ENCODE data around the gene MYO18B.

MYO18B gene

DNA sequence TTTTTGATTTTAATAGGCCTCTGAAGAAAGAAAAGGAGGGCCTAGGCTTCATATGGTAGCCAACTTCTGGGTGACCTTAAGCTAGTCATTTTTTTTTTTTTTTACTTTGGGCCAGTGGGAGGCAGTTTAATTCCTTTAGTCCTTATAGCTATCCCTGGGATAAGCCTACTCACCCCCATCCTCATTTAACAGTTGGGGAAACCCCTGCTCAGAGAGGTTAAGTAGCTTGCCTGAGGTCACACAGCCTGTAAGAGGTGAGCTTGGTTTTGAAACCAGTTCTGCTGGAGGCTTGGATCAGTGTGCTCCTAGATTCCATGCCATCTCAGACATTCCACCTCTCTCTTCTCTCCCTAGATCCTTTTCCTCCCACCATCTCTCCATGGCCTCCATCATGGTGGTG is 86.4 kb downstream of the MYO18B start:
- no peak for DNase-seq

DNA sequence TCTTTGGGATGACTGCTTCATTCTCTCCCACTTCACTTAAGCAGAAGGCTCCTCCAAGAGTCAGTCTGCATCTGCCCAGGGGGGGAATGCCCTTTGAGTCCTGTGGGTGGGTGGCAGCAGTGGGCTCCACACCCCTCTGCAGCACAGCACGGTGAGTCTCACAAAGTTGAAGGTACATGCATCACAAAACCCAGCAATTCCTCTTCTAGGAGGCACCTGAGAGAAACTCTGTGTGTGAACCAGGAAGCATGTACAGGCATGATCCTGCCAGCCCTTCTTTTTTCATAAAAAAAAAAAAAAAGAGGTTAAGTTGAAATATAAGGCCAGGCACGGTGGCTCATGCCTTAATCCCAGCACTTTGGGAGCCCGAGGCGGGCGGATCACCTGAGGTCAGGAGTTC is 87.2 kb downstream of the MYO18B start:
- no peak for DNase-seq

DNA sequence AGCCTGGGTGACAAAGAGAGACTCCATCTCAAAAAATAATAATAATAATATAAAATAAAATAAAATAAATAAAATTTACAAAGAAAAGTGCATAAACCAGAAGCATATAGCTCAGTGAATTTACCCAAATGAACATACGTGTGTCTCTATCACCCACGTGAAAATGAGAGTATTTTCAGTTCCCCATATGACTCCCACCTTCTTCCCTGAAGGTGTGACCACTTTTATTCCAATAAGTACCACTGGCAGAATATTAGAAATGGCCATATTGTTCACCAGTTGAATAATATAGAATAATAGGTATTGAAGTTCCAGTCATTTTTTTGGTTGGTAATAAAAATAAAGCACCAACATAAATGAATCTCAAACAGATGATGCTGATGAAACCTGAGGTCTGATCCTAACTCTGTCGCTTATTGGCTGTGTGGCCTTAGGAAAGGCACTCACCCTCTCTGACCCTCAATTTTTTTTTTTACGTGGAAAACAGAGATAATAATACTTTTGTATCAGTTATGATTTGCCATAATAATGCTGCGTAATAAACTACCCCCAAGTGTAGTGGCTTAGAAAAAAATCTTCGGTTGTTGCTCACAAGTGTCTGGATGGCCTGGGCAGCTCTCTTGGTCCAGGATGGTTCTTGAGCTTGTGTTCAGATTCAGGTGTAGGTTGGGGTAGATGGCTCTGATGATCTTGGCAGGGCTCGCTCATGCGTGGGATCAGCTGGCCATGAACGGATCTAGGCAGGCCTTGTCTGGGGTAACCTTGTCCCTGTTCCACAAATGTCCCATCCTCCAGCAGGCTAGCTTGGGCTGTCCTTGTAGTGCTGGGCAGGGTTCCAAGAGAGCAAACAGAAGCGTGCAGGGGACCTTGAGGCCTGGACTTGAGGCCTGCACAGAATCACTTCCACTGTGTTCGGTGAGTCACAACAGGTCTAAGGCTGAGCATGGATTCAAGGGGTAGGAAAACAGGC is 88.1 kb downstream of the MYO18B start:
- DNase-seq, result no peak

DNA sequence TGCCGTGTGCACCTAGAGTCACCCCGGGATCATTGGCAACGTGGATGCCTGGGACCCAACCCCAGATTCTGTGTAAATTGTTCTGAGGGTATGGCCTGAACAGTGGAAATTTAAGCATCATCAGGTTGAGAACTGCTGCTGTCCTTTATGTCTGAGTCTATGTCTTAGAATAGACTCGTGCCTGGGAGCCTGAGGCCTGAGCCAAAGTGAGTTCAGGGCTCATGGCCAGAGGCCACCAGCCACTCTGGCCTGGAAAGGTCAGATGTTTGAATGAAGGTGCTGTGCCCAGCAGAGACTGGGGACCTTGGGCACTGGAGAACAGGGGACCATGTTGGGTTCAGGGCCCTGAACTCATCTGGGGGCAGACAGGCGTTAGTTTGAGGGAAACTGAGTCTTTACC is 91.1 kb downstream of the MYO18B start:
- no peak for DNase-seq

DNA sequence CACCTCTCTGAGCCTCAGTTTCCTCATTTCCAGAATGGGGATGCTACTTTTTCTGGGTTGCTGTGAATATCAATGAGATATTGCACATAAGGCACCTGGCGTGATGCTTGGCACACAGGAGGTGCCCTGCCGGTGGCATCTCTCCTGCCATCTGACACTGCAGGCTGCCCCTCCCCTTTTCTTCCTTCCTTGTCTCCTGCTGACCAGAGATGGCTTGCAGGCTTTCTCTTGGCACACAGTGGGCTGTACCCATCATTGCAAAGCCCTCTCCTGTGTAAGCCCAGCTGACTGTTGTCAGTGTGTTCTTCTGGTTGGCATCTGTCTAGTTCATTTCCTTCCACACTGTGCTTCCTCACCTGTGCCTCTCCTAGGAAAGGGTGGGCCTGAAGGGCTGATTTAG is 91.7 kb downstream of the MYO18B start:
- DNase-seq, result no peak

DNA sequence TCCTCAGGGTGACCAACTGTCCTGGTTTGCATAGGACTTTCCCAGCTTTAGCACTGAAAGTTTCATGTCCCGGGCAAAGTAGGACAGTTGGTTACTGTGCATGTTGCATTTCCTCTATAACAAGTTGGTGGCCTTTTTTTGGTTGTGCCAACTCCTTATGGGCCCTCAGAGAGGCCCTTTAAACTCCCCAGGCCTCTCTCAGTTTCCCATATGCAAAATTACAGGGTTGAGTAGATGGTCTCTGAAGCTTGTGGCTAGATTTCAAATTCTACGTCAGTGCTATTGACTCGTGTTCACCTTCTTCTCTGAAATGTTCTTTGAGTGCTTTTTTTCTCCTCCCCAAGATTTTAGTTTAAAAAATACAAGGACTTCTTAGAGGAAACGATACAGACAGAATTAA is 92.5 kb downstream of the MYO18B start:
- DNase-seq, result no peak

DNA sequence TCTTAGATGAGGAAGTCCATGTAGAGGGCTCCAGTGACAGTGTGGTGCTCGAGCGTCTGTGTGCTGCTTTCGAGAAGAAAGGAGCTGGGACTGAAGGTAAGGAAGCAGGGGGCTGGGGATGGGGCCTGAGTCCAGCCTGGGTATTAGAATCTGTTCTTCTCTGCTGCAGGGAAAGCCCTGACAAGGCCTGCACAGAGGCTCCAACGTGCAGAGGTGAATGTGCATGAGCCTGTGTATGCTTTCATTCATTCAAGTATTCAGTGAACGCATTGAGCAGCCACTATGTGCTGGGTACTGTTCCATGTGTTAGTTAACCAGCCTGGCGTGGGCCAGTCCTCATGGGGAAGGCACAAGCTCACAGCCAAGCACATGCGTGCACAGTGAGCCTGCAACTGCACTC is 93.4 kb downstream of the MYO18B start:
- DNase-seq, result no peak

DNA sequence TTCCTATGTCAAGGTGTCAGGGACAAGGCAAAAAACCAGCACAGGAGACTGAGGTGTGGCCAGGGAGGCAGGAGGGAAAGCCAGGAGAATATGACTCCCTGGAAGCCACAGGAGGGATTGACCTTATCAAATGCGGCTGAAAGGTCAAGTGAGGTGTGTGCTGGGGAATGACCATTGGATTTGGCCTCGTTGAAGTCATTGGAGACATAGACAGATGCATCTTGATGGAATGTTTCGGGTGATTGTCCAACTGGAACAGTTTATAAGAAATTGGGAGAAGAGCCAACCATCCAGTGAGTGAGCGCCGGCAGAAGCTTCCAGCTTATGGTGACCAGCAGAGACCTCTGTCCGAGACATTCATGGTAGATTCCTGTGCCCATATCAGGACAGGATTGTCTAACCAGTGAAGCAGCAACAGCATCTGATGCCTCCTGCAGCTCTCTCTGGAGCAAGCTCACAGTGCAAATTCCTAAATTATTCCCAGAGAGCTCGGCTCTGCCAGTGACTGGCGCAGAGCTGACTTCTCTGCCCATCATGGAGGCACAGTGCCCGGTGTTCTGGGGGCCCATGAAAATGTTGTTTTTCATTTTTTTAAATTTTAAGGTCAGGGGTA is 95.4 kb downstream of the MYO18B start:
- no peak for DNase-seq

DNA sequence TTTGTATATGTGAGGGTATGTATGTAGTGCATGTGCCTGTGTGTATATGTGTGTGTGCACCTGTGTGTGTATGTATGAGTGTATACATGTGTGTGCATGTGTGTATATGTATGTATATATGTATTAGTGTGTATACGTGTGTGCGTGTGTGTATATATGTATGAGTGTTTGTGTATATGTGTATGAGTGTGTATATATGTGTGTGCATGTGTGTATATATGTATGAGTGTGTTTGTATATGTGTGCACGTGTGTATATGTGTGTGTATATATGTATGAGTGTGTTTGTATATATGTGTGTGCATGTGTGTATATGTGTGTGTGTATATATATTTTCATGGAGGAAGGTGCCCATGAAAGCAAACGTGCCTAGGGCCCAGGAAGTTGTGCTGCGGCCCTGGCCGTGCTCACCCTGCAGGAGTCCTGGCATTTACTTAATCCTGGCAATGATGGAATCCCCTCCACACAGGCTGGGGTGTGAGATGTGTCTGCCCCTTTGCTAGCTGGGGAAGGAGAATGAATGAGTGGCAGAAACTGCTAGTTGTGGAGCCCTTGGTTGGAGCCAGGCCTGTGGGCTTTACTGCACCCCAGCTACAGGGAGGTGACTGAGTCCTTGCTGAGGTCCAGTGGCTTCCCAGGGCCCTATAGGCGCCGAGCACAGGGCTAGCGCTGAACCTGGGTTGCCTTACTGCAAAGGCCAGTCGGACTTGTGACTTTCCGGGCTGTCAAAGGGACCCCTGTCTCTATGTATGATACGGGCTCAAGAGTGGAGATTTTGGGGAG is 97.2 kb downstream of the MYO18B start:
- no peak for DNase-seq

DNA sequence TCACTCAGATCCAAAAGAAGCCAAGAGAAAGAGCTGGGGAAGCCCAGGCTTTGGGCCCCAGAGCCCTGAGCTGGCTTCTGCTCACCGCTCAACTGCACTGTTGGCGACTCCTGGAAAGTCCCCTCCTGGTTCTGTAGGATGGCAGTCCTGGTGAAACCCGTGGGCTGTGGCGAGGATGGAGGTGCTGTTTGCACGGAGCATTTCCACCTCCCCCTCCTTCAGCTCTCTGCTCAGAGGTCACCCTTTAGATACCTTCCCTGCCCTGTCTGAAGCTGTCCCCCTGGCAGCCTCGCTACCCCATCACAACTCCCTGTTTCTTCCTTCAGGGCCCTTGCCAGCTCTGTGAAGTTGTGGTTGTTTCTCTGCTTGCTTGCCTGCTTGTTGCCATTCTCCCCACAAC is 97.8 kb downstream of the MYO18B start:
- DNase-seq, result no peak

DNA sequence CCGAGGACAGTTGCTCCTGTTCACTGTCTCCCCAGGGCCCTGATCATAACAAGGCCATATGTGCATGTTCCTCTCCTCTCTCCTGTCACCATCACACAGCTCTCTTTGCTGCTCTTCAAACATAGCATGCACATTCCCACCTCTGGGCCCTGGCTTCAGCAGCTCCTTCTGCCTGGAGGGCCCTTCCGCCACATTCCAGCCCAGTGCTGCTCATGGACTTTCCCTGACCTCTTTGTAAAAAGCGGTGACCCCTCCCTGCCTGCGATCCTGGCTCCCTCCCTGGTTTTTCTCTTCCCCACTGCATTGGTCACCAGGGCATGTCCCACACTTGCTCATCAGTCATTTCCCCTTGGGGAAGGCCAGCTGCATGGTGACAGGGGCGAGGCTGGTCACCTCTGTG is 98.2 kb downstream of the MYO18B start:
- peak; percentile 56 for DNase-seq

DNA sequence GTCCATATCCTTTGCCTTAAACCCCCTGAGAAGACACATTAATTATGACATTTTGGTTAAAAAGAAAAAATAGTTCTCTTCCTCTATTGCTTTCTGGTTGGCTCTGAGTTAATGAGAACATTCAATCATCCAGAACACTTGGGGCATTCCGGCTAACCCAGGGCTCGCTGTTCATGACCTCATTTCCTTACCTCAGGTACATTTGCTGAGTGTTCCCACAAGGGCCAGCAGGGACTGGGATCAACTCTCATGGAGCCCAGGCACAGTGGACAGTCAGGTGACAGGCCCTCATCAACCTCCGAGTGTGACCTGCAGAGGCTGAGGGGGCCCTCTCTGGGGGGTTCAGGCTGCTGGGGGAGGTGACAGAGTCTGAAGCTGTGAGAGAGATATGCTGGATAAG is 98.9 kb downstream of the MYO18B start:
- DNase-seq, result no peak

DNA sequence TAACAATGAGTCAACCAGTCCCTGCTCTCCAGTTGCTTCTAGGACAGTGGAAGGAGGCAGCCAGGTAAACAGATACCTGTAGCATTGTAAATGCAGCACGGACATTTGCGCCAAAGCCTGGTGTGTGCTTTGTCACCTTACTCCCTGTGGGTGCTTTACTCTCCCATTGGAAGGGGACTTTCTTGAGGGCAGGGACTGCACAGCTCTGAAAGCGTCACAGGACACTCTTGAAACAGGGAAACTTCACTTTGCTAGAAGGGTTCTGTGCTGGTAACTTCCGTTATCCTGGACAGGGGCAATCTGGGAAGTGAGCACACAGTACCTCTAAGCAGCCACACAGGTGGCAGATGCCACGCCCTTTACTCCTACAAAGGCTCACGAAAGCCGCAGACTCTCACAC is 99.8 kb downstream of the MYO18B start:
- DNase-seq, result no peak

DNA sequence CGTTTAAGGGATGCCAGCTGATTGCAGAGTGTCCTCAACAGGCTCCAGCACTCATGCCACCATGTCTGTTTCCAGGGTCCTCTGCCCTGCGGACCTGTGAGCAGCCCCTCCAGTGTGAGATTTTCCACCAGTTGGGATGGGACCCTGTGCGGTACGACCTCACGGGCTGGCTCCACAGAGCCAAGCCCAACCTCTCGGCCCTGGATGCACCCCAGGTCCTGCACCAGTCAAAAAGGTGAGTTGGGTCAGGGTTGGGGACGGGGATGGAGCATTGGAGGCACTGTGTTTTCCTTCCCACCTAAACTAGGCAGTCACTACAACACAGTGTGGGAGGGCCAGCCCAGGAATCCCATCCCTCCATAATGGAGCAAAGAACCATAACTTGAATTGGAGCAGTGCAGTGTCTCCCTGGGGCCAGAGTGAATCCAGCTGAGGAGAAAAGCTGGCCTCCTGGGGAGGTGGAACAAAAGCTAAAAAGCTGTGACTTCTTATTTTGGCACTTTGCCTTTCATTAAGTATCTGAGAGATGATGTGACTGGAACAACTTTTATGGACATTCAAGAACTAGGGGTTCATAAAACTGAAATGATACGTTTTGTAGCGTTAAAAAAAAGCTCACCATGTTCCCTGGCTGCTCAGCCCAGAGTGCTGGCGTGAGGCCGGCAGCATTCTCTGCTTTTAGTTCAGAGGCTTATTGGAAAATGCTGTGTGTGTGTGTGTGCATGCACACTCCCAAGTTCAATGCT is 101.8 kb downstream of the MYO18B start:
- no peak for DNase-seq

DNA sequence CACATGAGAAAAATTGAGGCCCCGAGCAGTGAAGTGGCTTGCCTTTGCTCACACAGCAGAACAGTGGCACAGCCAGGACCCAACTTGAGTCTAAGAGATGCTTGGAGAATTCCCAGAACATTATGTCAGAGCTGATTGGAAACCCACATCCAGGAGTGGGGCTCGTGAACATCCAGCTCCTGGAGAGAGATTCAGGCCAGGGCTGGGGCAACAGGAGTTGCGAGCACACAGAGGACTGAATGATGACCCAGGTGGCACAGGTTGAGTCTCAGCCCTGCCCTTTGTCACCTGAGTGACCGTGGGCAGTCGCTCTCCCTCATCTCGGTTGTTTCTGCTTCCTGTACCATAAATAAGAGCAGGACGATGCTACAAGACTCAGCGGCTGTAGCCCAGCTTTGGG is 102.6 kb downstream of the MYO18B start:
- DNase-seq, result no peak

DNA sequence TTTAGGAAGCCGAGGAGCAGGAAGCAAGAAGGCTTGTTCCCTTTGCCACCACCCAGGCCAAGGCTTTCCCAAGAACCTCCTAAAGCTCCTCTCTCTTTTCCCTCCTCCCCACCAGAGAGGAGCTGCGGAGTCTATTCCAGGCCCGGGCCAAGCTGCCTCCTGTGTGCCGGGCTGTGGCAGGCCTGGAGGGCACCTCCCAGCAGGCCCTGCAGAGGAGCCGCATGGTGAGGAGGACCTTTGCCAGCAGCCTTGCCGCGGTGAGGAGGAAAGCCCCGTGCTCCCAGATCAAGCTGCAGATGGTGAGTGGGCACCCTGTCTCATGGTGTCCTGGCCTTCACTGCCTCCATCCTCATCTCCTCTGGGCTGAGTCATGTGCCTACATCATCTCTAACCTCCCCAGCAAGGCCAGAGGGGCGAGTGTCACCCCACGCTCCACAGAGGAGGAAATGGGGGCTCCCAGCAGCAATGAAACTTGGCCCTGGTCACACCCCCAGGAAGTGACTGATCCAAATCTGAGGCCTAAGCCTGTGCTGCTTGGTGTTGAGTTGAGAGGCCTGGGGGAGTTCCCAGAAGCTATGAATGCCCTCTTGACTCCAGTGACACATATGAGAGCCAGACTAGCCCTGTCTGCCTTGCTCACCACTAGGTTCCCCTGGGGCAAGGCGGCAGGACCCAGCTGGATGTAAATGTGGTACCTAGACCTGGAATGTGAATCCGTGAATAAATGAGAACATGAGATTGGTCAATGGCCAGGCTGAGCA is 104.2 kb downstream of the MYO18B start:
- DNase-seq, result no peak

DNA sequence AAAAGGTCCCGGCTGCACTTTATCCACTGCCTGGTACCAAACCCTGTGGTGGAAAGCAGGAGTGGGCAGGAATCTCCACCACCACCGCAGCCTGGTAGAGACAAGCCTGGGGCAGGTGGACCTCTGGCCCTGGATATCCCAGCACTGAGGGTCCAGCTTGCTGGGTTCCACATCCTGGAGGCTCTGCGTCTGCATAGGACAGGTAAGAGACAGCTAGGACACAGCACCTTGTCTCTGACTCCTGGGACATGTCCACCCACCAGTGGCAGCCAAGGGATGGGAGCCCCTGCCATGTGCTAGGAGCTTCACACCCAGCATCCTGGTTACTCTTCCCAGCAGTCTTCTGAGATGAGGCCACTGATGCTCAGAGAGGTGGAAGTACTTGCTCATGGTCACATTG is 105.5 kb downstream of the MYO18B start:
- DNase-seq, result no peak

DNA sequence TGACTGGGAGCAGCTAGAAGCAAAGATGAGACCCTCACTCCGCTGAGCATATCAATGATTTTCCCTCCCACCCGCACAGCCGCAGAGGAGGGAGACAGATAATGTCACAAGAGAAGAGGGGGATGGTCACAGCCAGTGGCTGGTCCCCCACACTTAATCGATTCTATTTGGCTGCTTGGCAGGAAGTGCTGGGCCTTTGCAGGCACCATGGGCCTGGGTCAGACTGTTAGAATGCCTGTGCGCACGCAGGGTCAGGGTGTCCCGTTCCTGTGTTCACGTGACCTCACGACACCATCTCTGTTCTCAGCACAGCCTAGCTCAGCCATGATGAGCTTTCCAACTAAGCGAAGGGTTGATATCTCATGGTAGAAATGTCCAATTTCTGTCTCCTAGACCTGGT is 107.0 kb downstream of the MYO18B start:
- DNase-seq, result no peak

DNA sequence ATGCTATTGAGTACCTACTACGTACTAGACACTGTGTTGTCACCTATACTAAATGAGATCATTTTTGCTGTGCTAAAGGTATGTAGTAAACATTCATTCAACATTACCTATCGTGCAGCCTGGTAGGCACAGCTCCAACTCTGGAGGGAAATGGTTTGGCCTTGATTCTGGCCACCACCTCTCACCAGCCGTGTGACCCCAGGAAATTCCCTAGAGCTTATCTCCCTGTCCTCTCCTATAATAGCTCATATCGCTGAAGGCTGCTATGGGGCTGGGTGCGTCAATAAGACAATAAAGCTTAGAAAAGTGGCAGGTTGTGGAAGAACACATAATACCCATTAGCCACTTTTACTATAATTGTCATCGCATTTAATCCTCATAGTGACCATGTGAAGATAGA is 107.5 kb downstream of the MYO18B start:
- DNase-seq, result no peak

DNA sequence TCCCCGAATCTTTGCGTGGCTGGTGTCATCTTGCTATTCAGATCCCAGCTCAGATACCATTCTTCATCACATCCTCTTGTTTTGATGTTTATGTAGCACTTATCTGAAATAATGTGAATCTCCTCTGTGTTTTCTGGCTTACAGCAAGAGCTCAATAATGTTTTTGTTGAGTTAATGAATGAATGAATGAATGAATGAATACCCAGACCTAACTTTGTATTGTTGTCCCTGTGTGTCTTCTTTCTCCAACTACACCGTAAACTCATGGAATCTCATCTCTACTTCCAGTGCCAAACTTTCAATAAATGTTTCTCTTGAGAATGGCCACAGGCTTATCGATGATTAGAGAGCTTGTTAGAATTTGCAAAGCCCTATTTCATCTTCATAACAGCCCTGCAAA is 110.2 kb downstream of the MYO18B start:
- DNase-seq, result no peak

DNA sequence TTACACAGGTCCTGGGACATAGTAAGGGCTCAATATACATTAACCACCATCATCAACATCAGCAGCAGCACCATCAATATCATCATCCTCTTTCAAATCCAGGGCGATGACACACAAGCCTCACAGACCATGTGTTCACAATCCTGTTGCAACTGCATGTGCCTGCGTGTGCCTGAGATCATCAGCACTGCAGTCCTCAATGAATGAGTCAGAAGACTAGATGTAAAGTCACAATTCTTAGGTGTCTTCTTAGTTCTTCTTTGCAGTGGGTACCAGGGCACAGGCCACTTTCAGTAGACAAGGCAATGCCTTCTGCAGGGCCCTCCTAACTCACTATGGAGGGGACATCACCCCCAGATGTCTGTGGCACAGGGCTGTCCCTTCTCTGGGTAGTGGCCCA is 111.1 kb downstream of the MYO18B start:
- DNase-seq, result no peak
